NCI-H524 treated with DMSO at 0.1 percent for 48 hours (cell line): ENCODE measurements around the gene MSL3B.

Experiments used
- DNase-seq: peaks from one replicate; lab custom pipeline; 2025; lab: John Stamatoyannopoulos, UW

MSL3B gene

GRCh38 chr2:233853353-233853752 is 14.8 kb downstream of the MSL3B start:
- no peak for DNase-seq

- no peak for DNase-seq
Observed at GRCh38 chr2:233852056-233852455, 16.1 kb downstream of the MSL3B start.

DNA sequence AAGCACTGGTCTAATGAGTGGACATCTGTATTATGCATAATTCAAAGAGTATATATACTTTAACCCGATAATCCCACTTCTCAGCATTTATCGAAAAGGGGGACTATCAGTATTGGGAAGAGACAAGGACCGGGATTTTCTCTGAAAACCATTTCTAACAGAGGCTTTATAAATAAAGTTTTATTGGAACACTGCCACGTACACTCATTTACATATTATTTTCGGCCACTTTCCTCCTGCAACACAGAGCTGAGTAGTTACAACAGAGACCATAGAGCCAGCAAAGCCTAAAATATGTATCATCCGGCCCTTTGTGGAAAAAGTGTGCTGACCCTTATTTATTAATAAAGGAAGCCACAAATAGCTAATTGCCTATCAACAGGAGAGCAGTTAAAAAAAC is 17.0 kb downstream of the MSL3B start:
- no peak for DNase-seq

DNA sequence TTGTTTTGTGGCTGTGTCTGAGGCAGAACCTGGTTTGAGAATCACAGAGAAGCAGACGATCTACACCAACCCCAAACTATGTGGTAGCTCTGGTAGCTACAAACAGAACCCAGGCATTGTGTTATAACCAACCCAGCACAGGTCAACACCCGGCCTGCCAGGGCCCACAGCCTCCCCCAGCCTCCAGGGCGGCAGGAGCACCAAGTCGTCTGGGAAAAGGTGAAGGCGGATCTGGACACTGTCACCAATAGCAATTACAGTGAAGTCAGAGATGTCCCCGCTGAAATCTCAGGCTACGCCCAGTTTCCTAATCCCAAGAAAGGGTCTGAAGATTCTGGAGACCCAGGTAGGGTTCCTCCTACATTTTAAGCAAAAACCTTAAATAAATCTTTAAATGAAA is 17.4 kb downstream of the MSL3B start:
- DNase-seq, result no peak

DNA sequence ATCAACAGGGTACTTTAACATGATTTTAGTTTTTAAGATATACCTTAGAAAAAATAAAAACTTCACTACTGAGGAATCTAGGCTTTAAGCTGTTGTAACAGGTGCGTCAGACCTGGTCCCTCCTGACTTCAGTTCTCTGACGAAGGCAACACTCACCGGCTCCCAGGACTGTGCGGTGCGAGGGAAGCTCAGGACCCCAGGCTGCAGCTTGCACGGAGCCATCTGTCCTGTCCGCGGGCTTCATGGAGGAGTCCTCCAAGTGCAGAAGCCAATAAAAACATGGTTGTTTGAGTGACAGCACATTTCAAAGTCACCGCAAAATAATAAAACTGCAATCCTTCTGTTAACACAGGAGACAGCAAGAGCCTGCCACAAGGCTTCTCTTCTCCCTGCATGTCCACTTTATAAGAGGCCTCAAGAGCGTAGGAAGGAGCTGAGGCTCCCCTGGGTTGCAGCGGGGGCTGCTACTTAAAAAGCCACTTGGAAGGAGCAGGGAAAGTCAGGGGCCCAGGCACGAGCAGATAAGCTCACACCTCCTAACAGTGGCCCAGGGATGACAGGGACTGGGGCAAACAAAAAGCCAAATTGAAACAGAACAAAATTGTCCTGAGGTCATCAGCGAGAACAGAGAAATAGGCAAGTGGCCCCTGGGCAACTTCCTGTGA is 18.4 kb downstream of the MSL3B start:
- DNase-seq, result no peak

GRCh38 chr2:233848276-233848675 is 19.9 kb downstream of the MSL3B start:
- DNase-seq, result no peak

- no peak for DNase-seq
Observed at GRCh38 chr2:233847248-233847898, 20.8 kb downstream of the MSL3B start.

GRCh38 chr2:233846387-233847247 is 21.6 kb downstream of the MSL3B start:
- no peak for DNase-seq

- DNase-seq, result no peak
Observed at GRCh38 chr2:233845301-233846060, 22.7 kb downstream of the MSL3B start.

DNA sequence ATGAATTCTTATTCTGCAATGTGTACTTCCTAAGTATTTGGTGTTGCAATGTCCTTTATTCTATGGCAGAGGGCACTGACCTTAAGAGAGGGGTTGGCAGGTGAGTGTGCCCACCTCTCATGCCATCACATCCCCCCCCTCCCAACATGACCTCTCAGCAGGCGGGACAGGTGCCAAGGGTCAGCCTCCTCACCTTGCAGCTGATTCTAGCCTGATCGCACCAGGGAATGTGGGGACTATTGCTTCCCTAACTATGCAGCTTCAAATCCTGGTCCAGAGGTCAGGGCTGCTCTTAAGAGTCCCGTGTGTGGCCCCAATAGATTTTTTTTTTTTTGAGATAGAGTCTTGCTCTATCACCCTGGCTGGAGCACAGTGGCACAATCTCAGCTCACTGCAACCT is 23.4 kb downstream of the MSL3B start:
- no peak for DNase-seq

DNA sequence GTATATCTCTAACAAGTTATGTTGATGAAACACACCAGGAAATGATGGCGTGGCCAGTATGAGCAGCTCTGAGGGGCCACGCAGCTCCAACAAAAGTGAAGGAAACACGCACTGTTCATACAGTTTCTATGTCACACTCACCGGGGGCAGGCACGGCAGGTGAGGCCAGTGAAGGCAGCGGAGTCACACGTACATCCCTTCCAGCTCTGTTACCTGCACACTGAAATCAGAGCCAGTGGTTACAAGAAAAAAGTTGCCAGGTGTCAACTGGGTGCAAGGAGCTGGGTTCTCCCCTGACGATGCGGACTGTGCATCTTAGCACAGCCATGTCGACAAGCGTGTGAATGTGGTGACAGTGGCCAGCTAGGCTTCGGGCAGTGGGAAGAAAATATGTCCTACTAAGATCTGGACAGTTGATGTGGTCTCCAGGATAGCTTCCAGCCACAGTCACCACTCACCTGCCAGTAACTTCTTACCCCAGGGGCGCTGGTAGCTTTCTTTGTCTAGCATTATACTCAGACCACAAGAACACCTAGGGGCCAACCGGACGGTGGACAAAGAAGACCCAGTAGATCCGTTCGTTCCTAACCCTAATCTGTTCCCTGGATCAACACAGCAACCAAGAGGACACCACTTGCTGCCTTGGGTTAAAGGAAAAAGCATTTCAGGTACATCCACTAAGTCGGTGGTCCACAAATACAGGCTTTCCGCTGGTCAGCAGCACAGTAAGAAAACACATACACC is 23.9 kb downstream of the MSL3B start:
- no peak for DNase-seq

DNA sequence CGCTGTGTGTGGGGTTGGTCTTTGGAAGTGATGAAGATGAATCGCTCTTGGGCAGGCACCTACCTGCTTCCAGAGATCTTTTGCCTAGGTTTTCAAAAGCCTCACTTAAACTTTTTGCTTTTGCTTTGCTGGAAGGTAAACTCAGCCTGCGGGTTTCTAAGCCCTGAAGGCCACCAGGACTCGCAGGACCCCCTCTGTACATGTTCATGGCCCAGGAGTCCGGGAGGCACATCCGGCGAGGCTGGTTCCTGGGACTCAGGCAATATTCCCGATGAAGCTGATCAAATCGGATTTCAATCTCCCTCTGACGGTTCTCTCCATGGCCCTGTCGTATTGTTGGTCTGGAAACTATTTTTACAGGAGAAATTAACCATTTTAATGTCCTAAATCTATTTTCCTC is 27.0 kb downstream of the MSL3B start:
- DNase-seq, result no peak

DNA sequence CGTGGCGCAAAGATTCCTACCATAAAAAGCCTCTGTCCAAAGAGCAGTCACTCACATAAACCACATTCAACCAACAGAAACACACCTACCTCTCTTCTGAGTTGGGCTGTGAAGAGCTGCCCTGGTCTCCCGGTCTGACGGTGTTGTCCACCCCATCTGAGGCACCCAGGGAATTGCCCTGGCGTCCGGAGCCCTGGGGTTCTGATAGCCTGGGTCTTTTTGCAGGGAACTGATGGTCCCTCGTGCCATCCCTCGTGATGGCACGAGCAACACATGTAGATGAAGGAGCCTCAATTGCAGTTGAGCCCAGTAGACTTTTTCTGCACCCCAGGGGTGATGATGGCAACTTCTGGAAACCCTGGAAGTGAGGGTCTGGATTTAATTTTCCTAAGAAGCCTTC is 27.7 kb downstream of the MSL3B start:
- DNase-seq, result no peak

DNA sequence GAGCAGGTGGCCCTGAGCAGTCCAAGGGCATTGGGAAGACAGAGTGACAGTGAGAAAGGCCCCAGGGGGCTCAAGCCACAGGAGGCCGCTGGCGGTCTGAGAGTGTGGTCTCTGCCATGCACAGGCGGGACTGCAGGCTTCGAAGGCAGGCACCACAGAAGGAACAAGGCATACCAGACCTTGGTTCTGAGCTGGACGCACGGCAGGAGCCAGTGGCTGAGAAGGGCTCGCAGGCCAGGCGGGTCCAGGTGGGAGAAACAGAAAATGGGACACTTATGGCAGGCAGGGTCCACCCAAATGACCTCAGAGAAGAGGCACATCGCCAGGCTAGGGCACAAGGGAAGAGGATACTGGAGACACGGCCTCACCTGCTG is 28.8 kb downstream of the MSL3B start:
- DNase-seq, result no peak

DNA sequence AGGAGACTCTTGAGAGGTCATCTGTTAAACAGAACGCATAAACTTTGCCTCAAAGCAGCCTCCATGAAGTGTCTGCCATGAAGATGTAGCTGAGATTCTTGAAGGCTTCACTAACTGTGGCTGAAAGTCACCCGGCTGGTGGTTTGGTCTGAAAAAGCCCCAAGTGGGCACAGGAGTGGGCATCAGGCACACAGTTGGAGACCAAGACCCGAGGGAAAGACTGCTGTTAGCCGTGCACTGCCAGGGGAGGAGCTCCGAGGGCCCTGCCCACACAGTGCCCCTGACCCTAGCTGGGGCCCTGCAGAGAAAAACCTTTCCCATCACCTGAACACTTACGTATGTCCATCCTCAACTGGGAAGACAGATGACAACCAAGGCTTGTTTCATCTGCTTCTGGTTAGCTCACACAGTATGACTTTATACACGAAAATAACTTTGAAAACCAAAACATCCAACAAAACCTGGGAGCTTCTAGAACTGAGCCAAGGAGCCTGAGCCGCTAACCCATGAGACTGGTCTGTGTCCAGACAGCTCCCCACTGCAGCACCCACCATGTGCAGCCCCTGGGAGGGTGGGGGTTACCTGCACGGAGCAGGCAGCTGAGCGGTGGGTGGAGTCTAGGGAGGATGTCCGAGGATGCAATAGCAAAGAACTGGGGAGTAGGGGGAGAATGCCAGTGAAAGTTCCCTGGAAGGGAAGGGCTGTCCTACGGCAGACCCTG is 29.3 kb downstream of the MSL3B start:
- DNase-seq, result no peak

DNA sequence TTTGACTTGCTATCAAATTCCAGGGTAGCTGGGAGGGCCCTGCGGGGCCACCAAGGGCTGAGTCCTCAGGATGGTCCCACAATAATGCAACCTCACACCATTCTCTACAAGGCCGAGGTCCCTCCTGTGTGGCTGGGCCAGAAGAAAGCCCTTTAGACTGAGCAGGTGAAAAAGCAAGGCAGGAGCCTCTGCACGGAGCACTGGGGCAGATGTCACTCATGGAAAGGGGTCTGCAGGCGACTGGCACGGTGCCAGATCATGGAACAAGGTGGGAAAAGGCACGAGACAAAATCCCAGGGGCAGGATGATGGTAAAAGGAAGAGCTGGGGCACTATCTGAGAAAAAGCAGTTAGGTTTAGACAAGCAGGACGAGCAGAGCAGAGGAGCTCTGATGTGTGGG is 29.9 kb downstream of the MSL3B start:
- DNase-seq, result no peak

- DNase-seq, result no peak
Observed at GRCh38 chr2:233837694-233838229, 30.4 kb downstream of the MSL3B start.

DNA sequence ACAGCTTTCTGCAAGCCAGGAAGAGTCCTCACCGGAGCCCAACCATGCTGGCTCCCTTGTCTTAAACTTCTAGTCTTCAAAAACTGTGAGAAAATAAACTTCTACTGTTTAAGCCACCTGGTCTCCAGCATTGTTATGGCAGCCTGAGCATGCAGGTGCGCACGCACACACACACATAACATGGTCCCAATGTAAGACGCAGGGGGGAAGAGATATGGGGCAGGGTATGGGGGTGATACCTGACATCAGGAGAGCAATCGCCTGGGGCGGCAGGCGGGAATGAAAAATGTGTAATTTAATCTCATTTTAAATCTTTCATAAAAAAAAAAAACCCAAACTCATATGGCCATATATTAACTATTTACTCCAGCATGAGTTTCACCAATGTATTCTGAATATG is 31.8 kb downstream of the MSL3B start:
- no peak for DNase-seq

- no peak for DNase-seq
Observed at GRCh38 chr2:233835230-233836186, 32.7 kb downstream of the MSL3B start.

GRCh38 chr2:233833345-233833744 is 34.8 kb downstream of the MSL3B start:
- DNase-seq, result no peak
